ENCODE measurements around the gene MYO15A.

- TF ChIP-seq CTCF (IDR thresholded peaks at IDR 0.05): no peak
- no peak for TF ChIP-seq POLR2A (IDR thresholded peaks at IDR 0.05)
These were observed 2.1 kb downstream of the MYO15A start for GRCh38 chr17:18110636-18111145.

Measured in stomach (tissue), 4 donors.